ENCODE data around the gene CHCHD10. TPM values are rescaled to one million over a fixed set of nuclear protein-coding genes. Genes with fewer than 3 reads are reported as not detected.

Gene CHCHD10
- total and polyA plus RNA-seq, 4 donors: 13.4 to 784 (median 139) TPM

- H3K9me3 ChIP-seq (ENCODE audit: control insufficient read depth in 4 of 4, low read length in 3 of 4): no peaks in the 10 kb centered on the region
- peak within 1 kb of the TSS; percentile 57 to 77 for H3K9ac ChIP-seq (ENCODE audit: low read depth in 1 of 2, low read length in 2 of 2)
- peak within 1 kb of the TSS; percentile 76 to 85 (median 83) for H3K4me3 ChIP-seq (ENCODE audit: low read depth in 1 of 3, low read length in 3 of 3)
- peak; percentile 92 for DNase-seq (ENCODE audit: low spot score)
- no peaks in the 10 kb centered on the region for H3K27me3 ChIP-seq (ENCODE audit: control insufficient read depth in 4 of 4, insufficient read depth in 4 of 4, low read length in 3 of 4)
- H3K4me1 ChIP-seq (ENCODE audit: control insufficient read depth in 4 of 4, insufficient read depth in 4 of 4, low read length in 3 of 4): peaks cover 12 to 42% (median 31%) of the 10 kb centered on the region in 4 donors
- TF ChIP-seq SP1 (IDR thresholded peaks at IDR 0.05) (peak; percentile 36), HNF4A (conservative IDR thresholded peaks at IDR 0.05) (peak in 1 of 2 donors; percentile 14), RXRA (IDR thresholded peaks at IDR 0.05) (no peak), CTCF (IDR thresholded peaks at IDR 0.05; ENCODE audit: low read depth, low read length, missing input control) (no peak), NR2F2 (IDR thresholded peaks at IDR 0.05) (peak; percentile 24), REST (IDR thresholded peaks at IDR 0.05) (peak; percentile 93)
- H3K36me3 ChIP-seq (ENCODE audit: control insufficient read depth in 4 of 4, insufficient read depth in 3 of 4, low read depth in 1 of 4, low read length in 3 of 4): no peaks in the 10 kb centered on the region
- peak within 1 kb of the TSS; percentile 99 to 100 for H3K27ac ChIP-seq (ENCODE audit: low read depth in 1 of 2, low read length in 2 of 2)
- WGBS: under 1% methylated on average over 97 of the region's 97 CpGs
Measured at GRCh38 chr22:23786752-23787599, 19.2 kb upstream of the CHCHD10 start, which contains the start of gene SMARCB1. TSS of gene SMARCB1 (plus strand) at chr22:23786966. CDS start at chr22:23787170, 204 bp downstream.

GRCh38 chr22:23786261-23786710, 18.5 kb upstream of the CHCHD10 start:
- WGBS: 23% methylated on average over 9 of the region's 9 CpGs
- Histone ChIP-seq H3K36me3 (ENCODE audit: control insufficient read depth in 4 of 4, insufficient read depth in 3 of 4, low read depth in 1 of 4, low read length in 3 of 4) (no peaks in the 10 kb centered on the region), H3K4me1 (ENCODE audit: control insufficient read depth in 4 of 4, insufficient read depth in 4 of 4, low read length in 3 of 4) (peaks cover 12 to 42% (median 31%) of the 10 kb centered on the region in 4 donors), H3K27me3 (ENCODE audit: control insufficient read depth in 4 of 4, insufficient read depth in 4 of 4, low read length in 3 of 4) (no peaks in the 10 kb centered on the region), H3K9me3 (ENCODE audit: control insufficient read depth in 4 of 4, low read length in 3 of 4) (no peaks in the 10 kb centered on the region), H3K27ac (ENCODE audit: low read depth in 1 of 2, low read length in 2 of 2) (peak overlapping the region; percentile 99 to 100), H3K4me3 (ENCODE audit: low read depth in 1 of 3, low read length in 3 of 3) (peak overlapping the region; percentile 46 to 83 (median 76)), H3K9ac (ENCODE audit: low read depth in 1 of 2, low read length in 2 of 2) (peak overlapping the region; percentile 2 to 57)
- DNase-seq (ENCODE audit: low spot score): peak; percentile 32
- TF ChIP-seq SP1 (IDR thresholded peaks at IDR 0.05): peak; percentile 23
- no peak for TF ChIP-seq GABPA (IDR thresholded peaks at IDR 0.05 in 1 of 2, conservative IDR thresholded peaks at IDR 0.05 in 1 of 2)
- no peak for TF ChIP-seq FOXA2 (IDR thresholded peaks at IDR 0.05)
- TF ChIP-seq ZBTB33 (IDR thresholded peaks at IDR 0.05): no peak
- peak in 1 of 2 donors; percentile 21 for TF ChIP-seq RXRA (IDR thresholded peaks at IDR 0.05)
